PC-3 (cell line): ENCODE measurements around the gene OGA.

Experiments
- EZH2 ChIP-seq: fragments of 300-600 bp; sonication (generic); IDR thresholded peaks from one replicate; pipeline ENCODE4 v1.6.1; 2017; ENCODE audit warnings: antibody characterized with exemption, mild to moderate bottlenecking, low read length; ENCODE audit not compliant: unreplicated experiment
- TF ChIP-seq, protein P1 (sequence below): fragments of 300-600 bp; sonication (generic); conservative IDR thresholded peaks from 2 replicates; pipeline ENCODE4 v1.5.1; 2017; ENCODE audit warnings: antibody characterized with exemption, low read depth, mild to moderate bottlenecking, low read length

DNA sequence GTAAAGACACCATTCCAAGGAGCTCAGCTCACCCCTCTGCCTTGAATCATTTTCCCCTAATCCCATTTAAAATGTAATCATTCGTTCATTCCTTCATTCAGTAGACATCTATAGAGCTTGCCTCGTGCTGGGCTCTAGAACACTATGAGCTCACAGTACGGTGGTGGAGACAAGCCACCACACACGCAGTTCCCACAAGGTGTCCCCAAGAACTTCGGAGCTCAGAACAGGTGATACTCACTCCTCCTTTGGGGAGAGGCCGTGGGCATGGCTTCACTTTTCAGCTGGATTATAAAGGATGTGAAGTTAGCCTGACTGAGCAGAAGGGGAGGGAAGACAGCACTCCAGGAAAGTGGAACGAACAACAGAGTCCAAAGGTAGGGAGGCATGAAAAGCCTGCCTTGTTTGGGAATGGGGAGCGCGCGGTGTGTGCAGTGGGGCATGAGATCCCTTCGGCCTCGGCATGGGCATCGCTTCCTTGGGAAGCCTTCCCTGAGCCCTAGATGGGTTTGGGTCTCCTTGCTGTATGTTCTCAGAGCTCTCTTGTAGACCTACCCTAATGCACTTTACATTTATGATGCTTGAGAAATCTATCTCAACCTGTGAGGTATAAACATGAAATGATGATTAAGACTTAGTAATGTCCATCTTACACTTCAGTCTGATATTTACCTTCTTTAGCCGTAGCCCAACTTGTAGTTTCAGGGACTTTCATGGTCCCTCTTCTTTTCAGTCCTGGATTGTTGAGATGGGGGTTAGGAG lies 809 bp upstream of the OGA start:
- TF ChIP-seq, protein P1, sequence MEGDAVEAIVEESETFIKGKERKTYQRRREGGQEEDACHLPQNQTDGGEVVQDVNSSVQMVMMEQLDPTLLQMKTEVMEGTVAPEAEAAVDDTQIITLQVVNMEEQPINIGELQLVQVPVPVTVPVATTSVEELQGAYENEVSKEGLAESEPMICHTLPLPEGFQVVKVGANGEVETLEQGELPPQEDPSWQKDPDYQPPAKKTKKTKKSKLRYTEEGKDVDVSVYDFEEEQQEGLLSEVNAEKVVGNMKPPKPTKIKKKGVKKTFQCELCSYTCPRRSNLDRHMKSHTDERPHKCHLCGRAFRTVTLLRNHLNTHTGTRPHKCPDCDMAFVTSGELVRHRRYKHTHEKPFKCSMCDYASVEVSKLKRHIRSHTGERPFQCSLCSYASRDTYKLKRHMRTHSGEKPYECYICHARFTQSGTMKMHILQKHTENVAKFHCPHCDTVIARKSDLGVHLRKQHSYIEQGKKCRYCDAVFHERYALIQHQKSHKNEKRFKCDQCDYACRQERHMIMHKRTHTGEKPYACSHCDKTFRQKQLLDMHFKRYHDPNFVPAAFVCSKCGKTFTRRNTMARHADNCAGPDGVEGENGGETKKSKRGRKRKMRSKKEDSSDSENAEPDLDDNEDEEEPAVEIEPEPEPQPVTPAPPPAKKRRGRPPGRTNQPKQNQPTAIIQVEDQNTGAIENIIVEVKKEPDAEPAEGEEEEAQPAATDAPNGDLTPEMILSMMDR: no peak
- TF ChIP-seq EZH2: no peak
